VCaP (cell line): ENCODE measurements around the gene CORO7.

Source experiments
- H3K27ac ChIP-seq: fragments of 450-650 bp; 2 replicates; pipeline ENCODE4 v1.5.1; 2017
- TF ChIP-seq, protein P1 (sequence below): fragments of 450-650 bp; conservative IDR thresholded peaks from 2 replicates; pipeline ENCODE4 v1.5.1; 2017; ENCODE audit warnings: mild to moderate bottlenecking, moderate library complexity

CORO7 gene

DNA sequence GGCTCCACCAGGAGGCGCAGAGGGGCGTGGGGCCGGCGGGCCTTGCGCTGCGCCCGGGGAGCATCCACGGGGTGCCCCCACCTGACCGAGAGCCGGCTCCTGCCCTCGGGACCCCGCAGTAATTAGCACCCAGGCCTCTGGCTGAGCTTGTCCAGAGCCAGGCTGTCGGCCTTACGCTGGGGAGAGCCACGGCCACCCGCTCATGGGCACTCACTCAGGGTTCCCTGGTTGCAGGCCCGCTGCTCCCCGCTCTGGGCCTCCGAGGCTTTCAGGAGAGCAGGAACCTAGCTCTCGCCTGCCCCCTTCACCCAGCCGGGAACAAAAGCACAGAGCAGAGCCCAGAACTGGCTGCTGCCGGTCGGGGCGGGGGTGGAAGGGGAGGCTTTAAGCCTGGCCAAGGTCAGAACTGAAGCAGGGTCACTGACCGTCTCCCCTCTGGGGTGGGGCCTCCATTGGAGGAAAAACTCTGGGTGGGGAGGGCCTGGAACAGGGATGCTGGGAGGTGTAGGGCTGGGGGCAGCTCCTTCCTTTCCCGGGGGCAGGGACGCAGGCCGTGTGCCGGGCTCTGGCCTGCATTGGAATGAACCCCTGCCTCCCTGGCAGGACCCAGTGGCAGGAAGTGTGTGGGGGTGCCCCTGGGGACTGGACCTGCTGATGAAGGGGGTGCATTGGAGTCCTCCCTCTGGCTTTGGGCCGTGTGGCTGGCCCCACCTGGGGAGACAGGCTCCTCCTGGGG lies 88.2 kb downstream of the CORO7 start:
- TF ChIP-seq, protein P1, sequence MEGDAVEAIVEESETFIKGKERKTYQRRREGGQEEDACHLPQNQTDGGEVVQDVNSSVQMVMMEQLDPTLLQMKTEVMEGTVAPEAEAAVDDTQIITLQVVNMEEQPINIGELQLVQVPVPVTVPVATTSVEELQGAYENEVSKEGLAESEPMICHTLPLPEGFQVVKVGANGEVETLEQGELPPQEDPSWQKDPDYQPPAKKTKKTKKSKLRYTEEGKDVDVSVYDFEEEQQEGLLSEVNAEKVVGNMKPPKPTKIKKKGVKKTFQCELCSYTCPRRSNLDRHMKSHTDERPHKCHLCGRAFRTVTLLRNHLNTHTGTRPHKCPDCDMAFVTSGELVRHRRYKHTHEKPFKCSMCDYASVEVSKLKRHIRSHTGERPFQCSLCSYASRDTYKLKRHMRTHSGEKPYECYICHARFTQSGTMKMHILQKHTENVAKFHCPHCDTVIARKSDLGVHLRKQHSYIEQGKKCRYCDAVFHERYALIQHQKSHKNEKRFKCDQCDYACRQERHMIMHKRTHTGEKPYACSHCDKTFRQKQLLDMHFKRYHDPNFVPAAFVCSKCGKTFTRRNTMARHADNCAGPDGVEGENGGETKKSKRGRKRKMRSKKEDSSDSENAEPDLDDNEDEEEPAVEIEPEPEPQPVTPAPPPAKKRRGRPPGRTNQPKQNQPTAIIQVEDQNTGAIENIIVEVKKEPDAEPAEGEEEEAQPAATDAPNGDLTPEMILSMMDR: peak; percentile 59
- H3K27ac ChIP-seq: peak overlapping the region; percentile 58

DNA sequence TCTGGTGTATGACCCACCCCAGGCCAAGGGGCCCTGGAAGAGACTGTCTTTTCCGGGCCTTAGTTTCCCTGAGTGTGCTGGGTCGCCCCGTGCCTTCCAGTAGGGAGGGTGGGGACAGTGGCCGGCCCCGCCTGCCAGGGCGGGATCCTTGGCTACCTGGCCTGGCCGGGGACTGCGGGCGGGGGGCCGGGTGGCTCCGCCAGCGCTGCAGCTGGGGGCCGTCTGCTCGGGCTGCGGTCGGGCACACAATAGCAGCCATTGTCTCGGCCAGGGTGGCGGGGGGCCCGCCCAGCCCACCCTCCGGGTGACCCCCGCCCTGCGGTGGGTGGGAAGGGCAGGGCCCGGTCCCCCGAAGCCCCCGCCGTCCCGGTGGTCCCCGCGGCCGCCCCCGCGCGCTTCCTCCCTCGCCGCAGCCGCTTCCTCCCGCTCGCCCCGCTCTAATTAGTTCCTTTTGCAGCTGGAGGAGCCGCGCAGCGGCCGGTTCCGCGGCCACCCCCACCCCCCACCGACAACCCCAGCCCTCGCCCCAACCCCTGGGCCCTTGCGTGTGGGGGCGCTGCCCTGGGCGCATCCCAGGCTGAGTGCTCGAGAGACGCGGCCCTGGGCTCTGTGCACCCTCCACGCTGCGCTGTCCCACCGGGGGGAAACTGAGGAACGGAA lies 88.9 kb downstream of the CORO7 start:
- TF ChIP-seq, protein P1: no peak
- peak overlapping the region; percentile 58; the same call in 1 of the 2 replicates for H3K27ac ChIP-seq

DNA sequence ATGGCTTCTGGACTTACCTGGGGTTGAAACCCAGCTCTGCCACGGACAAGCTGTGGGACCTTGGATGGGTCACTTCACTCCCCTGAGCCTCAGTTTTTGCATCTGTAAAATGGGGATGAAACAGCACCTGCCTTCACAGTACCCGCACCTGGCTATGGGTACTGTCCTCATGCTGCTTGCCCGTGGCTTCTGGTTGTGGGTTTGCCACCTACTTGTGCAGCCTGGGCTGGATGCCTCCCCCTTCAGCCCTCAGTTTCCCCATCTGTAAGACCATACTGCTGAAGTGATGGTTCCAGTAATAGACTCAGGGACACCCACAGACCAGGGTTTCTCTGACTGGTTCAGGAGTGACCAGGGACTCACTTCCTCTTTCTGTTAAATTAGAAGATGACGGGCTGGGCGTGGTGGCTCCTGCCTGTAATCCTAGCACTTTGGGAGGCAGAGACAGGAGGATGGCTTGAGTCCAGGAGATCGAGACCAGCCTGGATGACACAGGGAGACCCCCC lies 91.1 kb downstream of the CORO7 start:
- TF ChIP-seq, protein P1: no peak

DNA sequence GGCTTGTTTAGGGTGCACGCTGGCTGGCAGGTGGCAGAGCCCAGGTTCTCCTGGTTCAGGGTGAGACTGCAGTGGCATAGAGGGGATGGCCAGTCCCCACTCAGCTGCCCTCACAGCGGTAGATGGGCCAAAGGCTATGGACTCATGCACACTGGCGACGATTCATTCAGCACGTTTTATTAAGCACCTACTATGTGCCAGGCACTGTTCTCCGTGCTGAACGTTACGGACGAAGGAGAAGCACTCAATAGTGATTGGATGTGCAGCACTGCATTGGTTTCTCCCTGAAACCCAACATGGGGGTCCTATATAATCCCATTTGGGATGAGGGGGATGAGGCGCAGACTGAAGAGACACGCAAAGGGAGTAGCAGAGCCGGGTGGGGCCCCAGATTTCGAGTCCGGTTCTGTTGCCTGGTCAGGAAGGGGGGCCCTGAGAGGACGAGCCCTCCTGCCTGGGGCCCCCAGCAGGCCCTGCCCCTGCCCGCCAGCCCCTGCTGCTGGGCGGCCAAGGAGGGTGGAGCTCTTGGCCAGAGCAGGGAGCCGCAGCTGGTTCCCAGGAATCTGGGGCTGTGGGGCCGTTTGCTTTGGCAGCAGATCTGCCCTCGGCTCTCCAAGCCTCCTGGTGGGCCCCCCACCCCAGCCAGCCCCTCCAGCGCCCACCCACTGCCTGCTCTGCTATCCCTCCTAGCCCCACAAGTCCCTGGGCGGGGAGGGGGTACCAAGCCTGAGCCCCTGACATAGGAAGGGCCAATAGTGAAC lies 91.7 kb downstream of the CORO7 start:
- H3K27ac ChIP-seq: no peak overlapping the region
- TF ChIP-seq, protein P1: no peak

More for the DNA sequence above, 91.1 kb downstream of the CORO7 start:
- no peak overlapping the region for H3K27ac ChIP-seq

DNA sequence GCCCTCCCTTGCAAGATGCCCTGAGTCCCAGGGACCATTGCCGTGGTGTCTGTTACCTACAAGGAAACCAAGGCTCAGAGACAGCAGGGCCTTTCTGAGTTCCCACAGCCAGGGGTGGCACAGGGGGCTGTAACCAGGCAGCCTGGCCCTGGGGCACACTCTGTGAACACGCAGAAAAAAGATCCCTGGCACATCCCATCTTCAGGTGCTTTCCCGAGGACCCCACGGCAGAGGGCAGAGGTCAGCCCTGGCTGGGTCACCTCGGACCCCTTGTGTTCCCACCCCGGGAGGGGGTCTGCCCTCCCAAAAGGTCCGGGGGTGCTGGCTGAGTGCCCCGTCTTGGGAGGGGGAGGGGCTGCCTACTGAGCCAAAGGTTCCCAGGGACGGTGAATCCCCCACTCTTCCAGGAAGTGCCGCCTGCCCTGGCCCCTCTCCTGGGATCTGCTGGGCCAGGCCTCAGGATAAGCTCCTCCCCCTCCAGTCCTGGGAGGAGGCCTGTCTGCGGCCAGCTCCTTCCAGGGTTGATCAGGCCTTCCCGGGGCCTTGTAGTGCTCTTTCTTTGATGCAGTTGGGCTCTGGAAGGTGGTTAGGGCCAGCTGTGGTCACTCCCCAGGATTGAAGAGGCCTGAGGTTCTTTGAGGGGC lies 92.4 kb downstream of the CORO7 start:
- TF ChIP-seq, protein P1: no peak
- no peak overlapping the region for H3K27ac ChIP-seq

DNA sequence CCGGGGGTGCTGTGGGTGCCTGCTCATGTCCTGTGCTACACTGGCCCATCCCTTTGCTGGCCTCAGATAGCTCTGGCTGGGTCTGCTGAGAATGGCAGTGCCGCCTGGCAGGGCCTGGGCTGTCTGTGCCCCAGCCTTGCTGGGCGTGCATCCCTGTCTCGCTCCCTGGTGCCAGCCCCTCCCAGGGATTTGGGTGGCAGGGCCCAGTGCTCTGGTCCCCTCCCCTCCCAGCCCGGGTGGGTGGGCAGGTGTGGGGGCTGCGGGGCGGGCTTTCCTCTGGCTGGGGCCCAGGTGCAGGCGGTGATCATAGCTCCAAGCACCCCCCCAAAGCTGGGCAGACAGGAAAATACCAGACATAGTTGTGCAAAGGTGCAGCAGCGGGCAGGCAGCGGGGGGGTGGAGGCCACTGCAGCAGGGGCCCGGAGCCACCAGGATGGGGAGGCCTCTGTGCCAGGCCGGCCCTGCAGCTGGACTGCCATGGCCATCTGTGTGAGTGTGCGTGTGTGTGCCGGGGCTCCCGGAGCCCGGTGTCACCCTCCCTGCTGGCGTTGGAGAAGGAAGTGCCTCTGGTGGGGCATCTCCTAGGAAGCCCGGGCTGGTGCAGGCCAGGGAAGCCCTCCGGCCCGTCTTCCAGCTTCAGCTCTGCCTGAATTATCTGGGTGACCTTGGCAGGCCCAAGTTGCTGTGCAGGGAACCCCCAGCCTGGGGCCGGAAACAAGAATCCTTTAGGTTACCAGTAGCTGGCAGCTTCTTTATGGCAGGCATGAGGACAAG lies 93.1 kb downstream of the CORO7 start:
- TF ChIP-seq, protein P1: no peak

More for the DNA sequence above, 93.1 kb downstream of the CORO7 start:
- H3K27ac ChIP-seq: no peak overlapping the region
